Naive thymus-derived CD4-positive, alpha-beta T cell (primary cell): ENCODE results near the gene OR2B2. TPM values are rescaled to one million over a fixed set of nuclear protein-coding genes. Genes with fewer than 3 reads are reported as not detected.
"Not testable (repeated sequence)": the region's sequence is repeated elsewhere in the genome, so short reads cannot be mapped to it uniquely, and the experiment has no call there.

Experiments
- ATAC-seq: fragments of 150-1000 bp; cut with Tn5 transposase; 2 replicates; pipeline ENCODE4 v1.10.0; 2021; ENCODE audit warnings: mild to moderate bottlenecking, moderate library complexity
- CTCF ChIA-PET: fragments of 350-600 bp; sonication (Branson Sonifier 250); formaldehyde crosslinking; loops from one replicate; lab custom pipeline; 2021; ENCODE audit warnings: antibody characterized with exemption; lab: Charles Lee
- POLR2A ChIA-PET: fragments of 350-600 bp; sonication (Branson Sonifier 250); formaldehyde crosslinking; loops from one replicate; lab custom pipeline; 2021; ENCODE audit warnings: antibody characterized with exemption, inconsistent platforms; lab: Charles Lee
- DNase-seq, 9 donors: peaks; one replicate each; pipeline versions ENCODE4 v3.0.0 to v3.0.0-alpha.2; 2020 to 2022; ENCODE audit warnings: mixed read lengths in 1 of 9
- H3K27ac ChIP-seq: one replicate; pipeline ENCODE4 v1.7.0; 2013; ENCODE audit warnings: mild to moderate bottlenecking, low read depth, low read length, moderate library complexity
- H3K27me3 ChIP-seq, 2 donors: one replicate each; pipeline ENCODE4 v1.7.0; 2013; ENCODE audit warnings: low read length in 2 of 2, mild to moderate bottlenecking in 2 of 2, moderate library complexity in 2 of 2; ENCODE audit not compliant: control insufficient read depth in 2 of 2, insufficient read depth in 2 of 2
- H3K36me3 ChIP-seq, 3 experiments: 1 replicate in 2 of 3; 2 replicates in 1 of 3; pipeline ENCODE4 v1.7.0; 2013; ENCODE audit warnings: low read length in 3 of 3, mild to moderate bottlenecking in 3 of 3, moderate library complexity in 1 of 3; ENCODE audit not compliant: insufficient read depth in 3 of 3, control insufficient read depth in 2 of 3
- H3K4me1 ChIP-seq, 2 donors: one replicate each; pipeline ENCODE4 v1.7.0; 2013; ENCODE audit warnings: low read length in 2 of 2, mild to moderate bottlenecking in 2 of 2, moderate library complexity in 1 of 2; ENCODE audit not compliant: control insufficient read depth in 2 of 2, insufficient read depth in 2 of 2
- H3K4me3 ChIP-seq: 2 replicates; pipeline ENCODE4 v1.7.0; 2013; ENCODE audit warnings: mild to moderate bottlenecking, low read length
- H3K9me3 ChIP-seq, 3 experiments: 1 replicate in 2 of 3; 2 replicates in 1 of 3; pipeline ENCODE4 v1.7.0; 2013; ENCODE audit warnings: low read length in 3 of 3; ENCODE audit not compliant: control insufficient read depth in 2 of 3
- H3K27ac Mint-ChIP-seq, 9 donors: one replicate each; pipeline ENCODE4 v1.8.0; 2020 to 2022; ENCODE audit warnings: mixed read lengths in 9 of 9, mild to moderate bottlenecking in 8 of 9, moderate library complexity in 5 of 9, inconsistent platforms in 2 of 9
- H3K27me3 Mint-ChIP-seq, 5 donors: one replicate each; pipeline ENCODE4 v1.8.0; 2021 to 2022; ENCODE audit warnings: mixed read lengths in 5 of 5, mild to moderate bottlenecking in 1 of 5
- H3K36me3 Mint-ChIP-seq, 5 donors: one replicate each; pipeline ENCODE4 v1.8.0; 2020 to 2022; ENCODE audit warnings: mixed read lengths in 5 of 5, mild to moderate bottlenecking in 3 of 5, inconsistent platforms in 1 of 5
- H3K4me1 Mint-ChIP-seq, 7 donors: one replicate each; pipeline ENCODE4 v1.8.0; 2020 to 2022; ENCODE audit warnings: mixed read lengths in 7 of 7, mild to moderate bottlenecking in 3 of 7, inconsistent platforms in 1 of 7
- H3K4me3 Mint-ChIP-seq, 10 donors: one replicate each; pipeline ENCODE4 v1.8.0; 2020 to 2022; ENCODE audit warnings: mild to moderate bottlenecking in 10 of 10, mixed read lengths in 10 of 10, moderate library complexity in 6 of 10, inconsistent platforms in 2 of 10
- H3K9me3 Mint-ChIP-seq, 11 donors: one replicate each; pipeline ENCODE4 v1.8.0; 2020 to 2022; ENCODE audit warnings: mixed read lengths in 11 of 11, mild to moderate bottlenecking in 4 of 11, inconsistent platforms in 1 of 11, moderate library complexity in 1 of 11
- intact Hi-C, 2 donors: fragments of 100-400 bp; cut with micrococcal nuclease; formaldehyde crosslinking; loops; one replicate each; pipeline ENCODE4 v1.15.1; 2023
- polyA plus RNA-seq, 2 donors: library from polyadenylated mRNA; unstranded; fragments of 300-500 nt; fragmentation: Illumina TruSeq; gene quantifications; one replicate each; pipeline ENCODE4 v1.2.3, GENCODE V29; 2021
- total RNA-seq, 6 experiments: library from RNA in 5 of 6; stranded (reverse) in 5 of 6; gene quantifications; 1 replicate in 5 of 6; 2 replicates in 1 of 6; pipeline ENCODE4 v1.2.3 and lab custom pipeline; 2021 to 2026

OR2B2 gene
- total and polyA plus RNA-seq, 7 experiments from 2014 or later: not detected

DNA sequence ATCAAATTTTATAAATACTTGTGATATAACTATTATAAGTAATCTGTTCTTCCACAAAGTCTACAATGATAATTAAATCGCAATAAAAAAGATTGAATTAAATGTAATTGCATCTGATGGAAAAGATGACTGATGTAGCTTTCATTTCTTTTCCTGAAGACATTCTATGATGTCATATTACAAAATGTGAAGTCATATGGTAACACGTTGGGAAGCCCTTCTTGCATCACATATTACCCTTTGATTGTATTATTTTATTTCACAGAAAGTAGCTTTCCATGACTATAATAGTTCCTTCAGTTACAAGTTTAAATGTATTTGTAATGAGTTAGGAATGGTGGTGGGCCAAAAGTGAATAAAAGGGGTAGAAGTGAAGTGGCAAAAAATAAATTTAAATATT is 19.0 kb upstream of the OR2B2 start:
- H3K4me1 Mint-ChIP-seq: no peaks in the 10 kb centered on the region
- H3K4me1 ChIP-seq: no peaks in the 10 kb centered on the region
- ChIA-PET POLR2A (interaction anchor here (0.5 kb wide), 1 partner anchor 31 kb away, joined by 3 read pairs; no protein-coding TSS in a partner anchor), CTCF (no interaction called here)
- no peak overlapping the region for H3K4me3 Mint-ChIP-seq
- no peak overlapping the region for H3K4me3 ChIP-seq
- ATAC-seq: no peak
- no peaks in the 10 kb centered on the region for H3K27me3 ChIP-seq
- no peaks in the 10 kb centered on the region for H3K9me3 ChIP-seq
- peaks cover 16 to 45% (median 40%) of the 10 kb centered on the region in 5 donors for H3K27me3 Mint-ChIP-seq
- H3K27ac Mint-ChIP-seq: no peak overlapping the region
- H3K36me3 ChIP-seq: no peaks in the 10 kb centered on the region
- H3K36me3 Mint-ChIP-seq: peaks cover 0 to 8% (median 4%) of the 10 kb centered on the region in 5 donors
- intact Hi-C loops: no loop called here
- DNase-seq: no peak
- H3K27ac ChIP-seq: no peak overlapping the region
- H3K9me3 Mint-ChIP-seq: peaks cover 0 to 14% (median 3%) of the 10 kb centered on the region in 11 donors

DNA sequence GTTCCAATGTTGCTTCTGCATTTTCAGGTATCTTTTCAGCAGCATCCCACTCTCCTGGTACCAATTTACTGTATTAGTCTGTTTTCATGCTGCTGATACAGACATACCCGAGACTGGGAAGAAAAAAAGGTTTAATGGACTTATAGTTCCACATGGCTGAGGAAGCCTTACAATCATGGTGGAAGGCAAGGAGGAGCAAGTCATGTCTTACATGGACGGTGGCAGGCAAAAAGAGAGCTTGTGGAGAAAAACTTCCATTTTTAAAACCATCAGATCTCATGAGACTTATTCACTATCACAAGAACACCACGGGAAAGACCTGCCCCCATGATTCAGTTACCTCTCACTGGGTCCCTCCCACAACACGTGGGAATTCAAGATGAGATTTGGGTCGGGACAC is 17.7 kb upstream of the OR2B2 start:
- H3K36me3 Mint-ChIP-seq, POLR2A ChIA-PET, H3K27ac ChIP-seq, H3K9me3 ChIP-seq, H3K36me3 ChIP-seq, H3K27ac Mint-ChIP-seq, H3K4me1 ChIP-seq, DNase-seq, CTCF ChIA-PET, H3K4me3 ChIP-seq, H3K4me1 Mint-ChIP-seq, H3K27me3 ChIP-seq, ATAC-seq, intact Hi-C loops, H3K4me3 Mint-ChIP-seq: not testable (repeated sequence)
- Mint-ChIP-seq H3K27me3 (peaks cover 17 to 39% (median 33%) of the 10 kb centered on the region in 5 donors), H3K9me3 (peaks cover 0 to 14% (median 3%) of the 10 kb centered on the region in 11 donors)

DNA sequence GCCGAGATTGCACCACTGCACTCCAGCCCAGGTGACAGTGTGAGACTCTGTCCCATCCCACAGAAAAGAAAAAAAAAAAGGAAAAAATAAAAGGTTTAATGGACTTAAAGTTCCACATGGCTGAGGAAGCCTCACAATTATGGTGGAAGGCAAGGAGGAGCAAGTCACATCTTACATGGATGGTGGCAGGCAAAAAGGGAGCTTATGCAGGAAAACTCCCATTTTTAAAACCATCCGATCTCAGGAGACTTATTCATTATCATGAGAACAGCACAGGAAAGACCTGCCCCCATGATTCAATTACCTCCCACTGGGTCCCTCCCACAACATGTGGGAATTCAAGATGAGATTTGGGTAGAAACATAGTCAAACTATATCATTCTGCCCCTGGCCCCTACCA is 15.8 kb upstream of the OR2B2 start:
- H3K27ac Mint-ChIP-seq, H3K4me3 ChIP-seq, CTCF ChIA-PET, H3K27ac ChIP-seq, H3K27me3 ChIP-seq, H3K36me3 ChIP-seq, H3K4me1 ChIP-seq, intact Hi-C loops, DNase-seq, POLR2A ChIA-PET, H3K9me3 ChIP-seq, ATAC-seq, H3K4me3 Mint-ChIP-seq, H3K36me3 Mint-ChIP-seq, H3K4me1 Mint-ChIP-seq: not testable (repeated sequence)
- Mint-ChIP-seq H3K27me3 (peaks cover 18 to 33% (median 29%) of the 10 kb centered on the region in 5 donors), H3K9me3 (peaks cover 0 to 14% (median 3%) of the 10 kb centered on the region in 11 donors)

DNA sequence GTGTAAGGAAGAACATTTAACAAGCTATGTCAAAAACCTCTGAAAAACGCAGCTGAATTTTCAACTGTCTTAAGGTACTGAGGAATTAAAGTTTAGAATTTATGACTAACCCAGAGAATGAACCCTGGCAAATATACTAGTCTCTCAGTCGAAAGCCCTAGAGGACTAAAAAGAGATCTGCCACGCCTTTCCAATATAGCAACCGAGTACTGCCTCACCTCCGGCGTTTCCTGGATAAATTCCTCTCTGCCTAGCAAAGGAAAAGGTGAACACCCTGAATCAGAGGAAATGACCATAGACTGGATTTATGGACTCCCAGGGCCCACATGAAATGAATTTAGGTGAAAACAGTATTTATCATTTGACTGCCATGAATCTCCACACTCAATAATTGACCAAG is 12.0 kb upstream of the OR2B2 start:
- Histone ChIP-seq H3K36me3 (no peaks in the 10 kb centered on the region), H3K27me3 (no peaks in the 10 kb centered on the region), H3K9me3 (no peaks in the 10 kb centered on the region), H3K4me1 (no peaks in the 10 kb centered on the region), H3K27ac (no peak overlapping the region), H3K4me3 (no peak overlapping the region)
- ATAC-seq (no peak), DNase-seq (no peak)
- CTCF ChIA-PET: interaction anchor here (0.6 kb wide), 1 partner anchor 754 kb away, joined by 3 read pairs; no protein-coding TSS in a partner anchor
- POLR2A ChIA-PET: no interaction called here
- peaks cover 0 to 4% (median 0%) of the 10 kb centered on the region in 11 donors for H3K9me3 Mint-ChIP-seq
- H3K36me3 Mint-ChIP-seq: no peaks in the 10 kb centered on the region
- H3K4me1 Mint-ChIP-seq: no peaks in the 10 kb centered on the region
- H3K4me3 Mint-ChIP-seq: no peak overlapping the region
- intact Hi-C loops: no loop called here
- H3K27ac Mint-ChIP-seq: no peak overlapping the region
- peaks cover 23 to 50% (median 39%) of the 10 kb centered on the region in 5 donors for H3K27me3 Mint-ChIP-seq

DNA sequence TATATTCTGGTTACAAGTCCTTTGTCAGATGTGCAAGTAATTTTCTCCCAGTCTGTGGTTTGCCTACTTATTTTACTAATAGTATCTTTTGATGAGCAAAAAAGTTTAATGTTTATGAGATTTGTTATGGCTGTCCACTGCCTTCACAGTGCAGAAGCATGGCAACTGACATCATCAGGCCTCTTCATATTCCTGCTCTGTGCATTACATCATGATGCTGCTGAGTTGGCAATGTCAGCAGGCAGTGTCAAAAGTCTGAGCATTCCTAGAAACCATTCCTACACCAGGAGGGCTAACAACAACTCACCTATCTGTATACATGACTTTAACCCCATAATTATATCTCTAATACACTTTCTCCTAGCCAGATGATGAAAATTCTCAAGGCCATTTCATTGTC is 10.8 kb upstream of the OR2B2 start:
- no peak overlapping the region for H3K4me3 Mint-ChIP-seq
- H3K9me3 Mint-ChIP-seq: no peaks in the 10 kb centered on the region

DNA sequence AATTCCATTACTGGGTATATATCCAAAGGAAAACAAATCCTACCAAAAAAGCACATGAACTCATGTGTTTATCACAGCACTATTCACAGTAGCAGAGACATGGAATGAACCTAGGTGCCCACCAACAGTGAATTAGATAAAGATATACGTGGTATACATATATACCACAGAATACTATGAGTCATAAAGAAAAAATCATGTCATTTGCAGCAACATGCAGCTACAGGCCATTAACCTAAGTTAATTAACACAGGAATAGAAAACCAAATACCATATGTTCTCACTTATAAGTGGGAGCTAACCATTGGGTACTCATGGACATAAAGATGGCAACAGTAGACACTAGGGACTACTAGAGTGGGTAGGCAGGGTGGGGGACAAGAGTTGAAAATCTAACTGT is 4.2 kb downstream of the OR2B2 start:
- Histone ChIP-seq H3K9me3 (no peaks in the 10 kb centered on the region), H3K27me3 (no peaks in the 10 kb centered on the region), H3K4me3 (no peak overlapping the region), H3K27ac (no peak overlapping the region), H3K4me1 (peaks cover 0 to 3% of the 10 kb centered on the region in 2 donors), H3K36me3 (no peaks in the 10 kb centered on the region)
- Mint-ChIP-seq H3K36me3 (no peaks in the 10 kb centered on the region), H3K4me3 (no peak overlapping the region), H3K9me3 (peaks cover 0 to 1% (median 0%) of the 10 kb centered on the region in 11 donors), H3K27ac (no peak overlapping the region), H3K27me3 (peaks cover 12 to 33% (median 17%) of the 10 kb centered on the region in 5 donors), H3K4me1 (peaks cover 0 to 9% (median 4%) of the 10 kb centered on the region in 7 donors)
- ATAC-seq: no peak
- ChIA-PET CTCF (no interaction called here), POLR2A (no interaction called here)
- intact Hi-C loops: loop anchor here (10.0 kb wide), 2 partner anchors 197 to 1107 kb away; no protein-coding TSS in a partner anchor
- no peak for DNase-seq

More for the DNA sequence above, 10.8 kb upstream of the OR2B2 start:
- Mint-ChIP-seq H3K27me3 (peaks cover 25 to 51% (median 35%) of the 10 kb centered on the region in 5 donors), H3K36me3 (no peaks in the 10 kb centered on the region), H3K4me1 (no peaks in the 10 kb centered on the region), H3K27ac (no peak overlapping the region)
- Histone ChIP-seq H3K27ac (no peak overlapping the region), H3K27me3 (no peaks in the 10 kb centered on the region), H3K36me3 (no peaks in the 10 kb centered on the region), H3K9me3 (no peaks in the 10 kb centered on the region), H3K4me3 (no peak overlapping the region), H3K4me1 (no peaks in the 10 kb centered on the region)
- intact Hi-C loops: no loop called here
- DNase-seq (no peak), ATAC-seq (no peak)
- ChIA-PET POLR2A (no interaction called here), CTCF (no interaction called here)
